DMS 273 treated with DMSO at 0.1 percent for 48 hours (cell line): ENCODE measurements around the gene BTBD1.
"Not testable (repeated sequence)": the region's sequence is repeated elsewhere in the genome, so short reads cannot be mapped to it uniquely, and the experiment has no call there.

Experiments used
- DNase-seq: peaks from one replicate; lab custom pipeline; 2025; lab: John Stamatoyannopoulos, UW

Gene BTBD1

DNA sequence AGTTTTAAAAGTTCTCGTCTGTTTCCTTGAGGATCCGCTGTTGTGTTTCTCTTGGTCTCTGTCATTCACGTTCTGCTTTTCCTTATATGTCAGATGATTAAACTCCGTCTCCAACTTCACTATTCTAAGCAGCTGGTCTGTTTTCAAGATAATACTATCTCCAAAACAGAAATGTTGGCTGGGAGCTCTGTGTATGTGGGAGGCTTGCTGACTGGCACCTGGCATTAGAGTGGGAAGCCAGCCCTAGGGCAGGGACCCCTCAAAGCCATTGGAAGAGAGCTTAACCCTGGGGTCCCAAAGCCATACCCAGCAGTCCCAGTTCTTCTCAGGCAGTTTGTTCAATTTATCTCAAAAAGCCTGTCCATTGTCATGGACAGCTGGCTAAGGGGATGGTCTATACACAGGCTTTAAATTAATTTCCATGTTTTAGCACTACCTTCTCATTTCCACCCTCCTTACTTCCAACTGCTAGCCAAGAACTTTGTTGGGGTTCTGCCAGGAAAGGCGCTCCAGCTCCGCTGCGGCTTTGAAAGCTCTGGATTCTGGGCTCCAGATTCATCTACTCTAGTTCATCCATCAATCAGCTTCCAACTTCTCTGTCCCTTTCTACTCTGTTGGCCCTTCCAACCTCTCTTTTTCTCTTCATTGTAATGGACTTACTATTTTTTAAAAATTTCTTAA is 9.2 kb downstream of the BTBD1 start:
- no peak for DNase-seq

DNA sequence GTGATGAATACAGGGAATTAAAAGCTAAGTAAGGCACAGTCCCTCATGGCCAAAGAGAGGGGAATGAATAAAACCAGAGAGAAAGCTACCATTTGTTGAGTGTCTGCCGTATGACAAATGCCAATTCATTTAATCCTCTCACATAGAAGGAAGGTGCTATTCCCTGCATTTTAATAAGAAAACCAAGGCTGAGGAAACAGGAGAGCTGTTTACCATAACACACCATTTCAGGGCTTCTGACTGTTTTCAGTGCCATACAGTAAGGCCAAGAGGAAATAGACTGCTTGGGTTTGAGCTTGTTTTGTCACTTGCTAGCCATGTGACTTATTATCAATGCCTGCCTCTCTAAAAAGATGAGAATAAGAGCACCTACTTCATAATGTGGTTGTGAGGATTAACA is 10.1 kb downstream of the BTBD1 start:
- DNase-seq: no peak

- DNase-seq: no peak
These were observed 13.9 kb downstream of the BTBD1 start for GRCh38 chr15:83053151-83053550.

DNA sequence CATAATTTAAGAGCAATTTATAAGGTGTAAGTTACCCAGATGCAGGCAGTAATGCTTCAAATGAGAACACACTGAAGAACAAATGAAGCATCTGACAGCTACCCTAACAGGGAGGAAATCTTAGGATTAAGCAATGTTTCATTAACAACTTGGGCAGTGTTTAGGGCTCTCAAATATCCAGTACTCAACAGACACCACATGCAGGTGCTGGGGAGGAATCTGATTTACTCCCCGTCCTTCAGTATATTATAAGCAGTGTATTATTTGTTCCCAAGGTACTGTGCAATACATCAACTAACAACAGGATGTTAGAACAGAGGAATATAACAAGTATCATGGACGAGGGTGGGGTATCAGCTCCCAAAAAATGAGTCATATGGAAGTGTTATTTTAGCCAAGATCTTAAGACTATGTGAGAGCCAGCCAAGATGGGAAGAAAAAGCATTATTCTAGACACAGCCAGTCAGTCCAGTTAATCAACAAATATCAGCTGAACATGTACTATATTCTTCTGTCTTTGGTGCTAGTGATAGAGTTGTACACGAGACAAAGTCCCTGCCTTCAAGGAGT is 20.4 kb downstream of the BTBD1 start:
- no peak for DNase-seq

DNA sequence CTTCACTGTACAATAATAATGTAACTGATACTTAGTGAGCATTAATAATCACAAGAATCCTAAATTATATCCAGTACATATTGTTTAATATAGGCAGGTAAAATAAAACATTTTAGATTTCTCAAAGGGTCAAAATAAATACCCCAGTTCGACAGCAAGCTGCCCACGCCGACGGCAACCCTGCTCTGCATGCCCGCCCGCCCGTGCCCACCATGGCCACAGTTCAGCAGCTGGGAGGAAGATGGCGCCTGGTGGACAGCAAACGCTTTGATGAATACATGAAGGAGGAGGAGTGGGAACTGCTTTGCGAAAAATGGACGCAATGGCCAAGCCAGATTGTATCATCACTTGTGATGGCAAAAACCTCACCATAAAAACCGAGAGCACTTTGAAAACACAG is 22.9 kb downstream of the BTBD1 start:
- no peak for DNase-seq

GRCh38 chr15:83039206-83039605 is 27.8 kb downstream of the BTBD1 start:
- DNase-seq: no peak

- no peak for DNase-seq
These were observed 30.8 kb downstream of the BTBD1 start for GRCh38 chr15:83036253-83036652.

- not testable (repeated sequence) for DNase-seq
These were observed 35.8 kb downstream of the BTBD1 start for GRCh38 chr15:83031234-83031633.

DNA sequence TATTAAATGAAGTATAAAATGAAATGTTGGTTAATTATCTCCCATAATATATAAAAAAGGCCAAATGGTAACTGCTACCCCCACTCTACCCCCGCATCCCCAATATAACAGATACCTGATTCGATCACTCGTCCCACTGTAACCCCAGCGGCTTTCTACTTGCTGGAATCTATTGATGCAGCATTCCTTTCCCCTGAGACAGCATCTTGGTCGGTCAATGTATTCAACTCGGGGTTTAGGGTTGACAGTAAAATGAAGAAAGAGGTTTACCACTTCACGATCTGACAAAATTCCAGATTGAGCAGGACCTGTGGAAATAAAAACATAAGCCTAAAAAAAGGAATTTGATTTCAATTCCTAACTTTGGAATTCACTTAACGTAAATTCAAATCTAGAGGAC is 37.0 kb downstream of the BTBD1 start:
- no peak for DNase-seq

- DNase-seq: no peak
These were observed 48.6 kb downstream of the BTBD1 start for GRCh38 chr15:83018436-83018835.

DNA sequence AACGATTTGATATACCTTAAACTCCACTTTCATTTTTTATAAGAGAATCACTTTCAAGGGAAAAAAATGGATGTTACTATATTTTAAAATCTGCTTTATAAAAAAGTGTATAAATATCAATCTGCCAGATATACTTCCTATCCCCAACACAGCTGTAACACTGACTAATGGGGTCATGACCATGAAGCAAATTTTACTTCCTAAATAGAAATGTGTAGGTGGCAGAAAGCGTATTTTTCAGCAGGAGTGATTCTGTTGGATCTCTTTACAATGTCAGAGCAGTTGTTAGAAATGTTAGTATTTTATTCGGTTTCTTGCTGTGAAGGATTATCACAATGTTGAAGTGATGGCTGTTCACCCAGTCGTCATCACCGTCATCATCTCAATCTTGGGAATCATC is 50.1 kb downstream of the BTBD1 start:
- DNase-seq: no peak

DNA sequence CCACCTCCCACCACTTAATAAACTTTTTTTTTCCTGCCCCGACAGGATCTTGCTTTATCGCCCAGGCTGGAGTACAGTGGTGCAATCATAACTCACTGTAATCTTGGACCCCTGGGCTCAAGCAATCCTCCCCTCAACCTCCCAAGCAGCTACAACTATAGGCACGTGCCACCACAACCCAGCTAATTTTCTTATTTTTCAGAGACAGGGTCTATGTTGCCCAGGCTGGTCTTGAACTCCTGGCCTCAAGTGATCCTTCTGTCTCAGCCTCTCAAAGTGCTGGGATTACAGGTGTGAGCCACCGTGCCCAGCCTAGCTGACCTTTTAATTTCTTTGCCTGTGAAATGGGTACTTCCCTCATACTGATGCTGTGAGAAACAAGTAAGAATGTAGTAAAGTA is 51.7 kb downstream of the BTBD1 start:
- no peak for DNase-seq

DNA sequence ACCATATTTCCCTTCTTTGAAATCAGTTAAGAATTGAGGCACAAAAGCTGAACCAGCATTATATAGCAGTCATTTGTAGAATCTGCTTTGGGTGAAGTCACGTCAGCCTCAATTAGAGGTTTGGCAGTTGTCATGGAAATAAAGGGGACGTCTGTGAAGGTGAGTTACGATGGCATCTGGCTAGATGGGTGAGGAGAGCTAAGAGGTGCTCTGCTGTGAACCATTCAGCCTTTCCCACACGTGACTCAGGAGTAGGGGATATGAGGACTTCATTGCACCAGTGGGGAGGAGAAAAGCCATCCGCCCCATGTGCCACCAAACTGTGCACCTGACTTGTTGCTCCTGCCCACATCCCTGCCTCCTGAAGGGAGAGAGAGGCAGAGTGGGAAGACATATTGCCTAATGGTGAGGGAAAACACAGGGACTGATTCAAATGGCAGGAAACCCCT is 52.8 kb downstream of the BTBD1 start:
- DNase-seq: no peak

DNA sequence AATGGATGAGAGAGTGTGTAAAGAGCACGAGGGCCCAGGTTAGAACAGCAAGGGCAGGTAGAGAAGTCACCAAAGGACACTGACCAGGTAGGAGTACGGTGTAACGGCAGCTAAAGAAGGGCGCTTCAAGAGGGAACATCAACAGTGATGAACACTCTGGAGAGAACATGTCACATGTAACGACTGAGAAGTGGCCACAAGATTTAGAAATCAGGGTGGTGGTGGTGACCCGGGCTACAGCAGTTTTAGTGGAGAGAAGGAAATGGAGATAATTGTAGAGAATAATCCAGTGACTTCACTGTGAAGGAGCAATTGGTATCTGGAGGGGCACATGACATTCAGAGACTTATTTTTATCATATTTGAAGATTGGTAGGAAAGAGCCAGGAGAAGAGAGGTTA is 54.4 kb downstream of the BTBD1 start:
- no peak for DNase-seq

DNA sequence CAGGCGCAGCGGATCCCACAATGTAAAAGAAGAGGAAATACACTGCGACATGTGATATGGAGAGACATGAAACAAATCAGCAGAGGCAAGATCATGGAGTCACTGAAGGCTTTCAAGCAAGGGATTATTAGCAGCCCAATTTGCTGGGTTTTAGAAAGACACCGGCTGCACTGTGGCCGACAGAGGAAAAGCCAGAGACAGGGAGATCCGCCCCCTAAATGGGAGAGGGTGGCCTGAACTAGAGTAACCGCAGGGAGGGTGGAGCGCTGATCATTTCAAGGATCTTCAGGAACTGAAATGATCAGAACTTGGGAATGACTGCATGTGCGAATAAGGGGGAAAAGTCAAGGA is 55.0 kb downstream of the BTBD1 start:
- DNase-seq: no peak

GRCh38 chr15:83011271-83012075 is 55.6 kb downstream of the BTBD1 start, which contains the start of gene C15orf40:
TSS of gene C15orf40 (minus strand) at chr15:83011639. CDS start at chr15:83011607, 32 bp downstream.
- DNase-seq: peak; percentile 30

DNA sequence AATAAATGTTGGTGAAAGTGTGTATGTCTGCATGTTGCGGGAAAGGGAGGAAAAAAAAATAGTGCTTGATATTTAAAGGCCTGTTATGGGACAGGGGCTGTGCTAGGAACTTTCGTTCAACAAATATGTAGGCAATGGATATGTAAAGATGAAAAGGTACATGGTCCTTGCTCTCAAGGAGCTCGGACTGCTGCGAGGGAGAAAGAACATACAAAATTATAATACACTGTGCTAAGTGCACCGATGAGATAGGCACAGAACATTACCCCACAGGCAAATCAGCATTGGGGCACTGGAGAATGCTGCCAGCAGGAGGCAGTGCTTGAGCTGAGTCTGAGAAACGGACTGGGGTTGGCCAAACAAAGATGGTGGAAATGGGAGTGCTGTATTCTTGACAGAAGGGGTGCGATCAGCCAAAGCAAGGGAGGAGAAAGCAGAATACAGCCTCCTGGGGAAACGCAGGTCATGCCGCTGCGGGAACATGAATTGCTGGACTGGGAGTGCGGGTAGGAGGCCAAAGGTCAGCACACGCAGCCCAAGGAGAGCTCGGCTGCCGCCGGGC is 56.3 kb downstream of the BTBD1 start:
- peak; percentile 13 for DNase-seq

DNA sequence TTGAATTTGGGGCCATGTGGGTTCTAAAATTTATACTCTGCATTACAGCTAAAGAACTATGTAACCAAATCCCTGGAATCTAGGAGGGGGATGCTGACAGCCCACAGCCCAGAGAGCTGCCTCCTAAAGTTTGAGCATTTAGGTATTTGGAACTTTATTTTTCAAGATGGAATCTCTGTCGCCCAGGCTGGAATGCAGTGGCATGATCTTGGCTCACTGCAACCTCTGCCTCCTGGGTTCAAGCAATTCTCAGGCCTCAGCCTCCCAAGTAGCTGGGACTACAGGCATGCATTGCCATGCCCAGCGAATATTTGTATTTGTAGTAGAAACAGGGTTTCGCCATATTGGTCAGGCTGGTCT is 66.4 kb downstream of the BTBD1 start:
- DNase-seq: not testable (repeated sequence)

GRCh38 chr15:82999905-83000671 is 67.0 kb downstream of the BTBD1 start:
- DNase-seq: no peak

- no peak for DNase-seq
These were observed 67.6 kb downstream of the BTBD1 start for GRCh38 chr15:82999426-82999825.

- no peak for DNase-seq
These were observed 71.1 kb downstream of the BTBD1 start for GRCh38 chr15:82995938-82996337.

GRCh38 chr15:82995076-82995475 is 72.0 kb downstream of the BTBD1 start:
- DNase-seq: no peak
